ENCODE results near the gene FCSK.
"Not testable (repeated sequence)": the region's sequence is repeated elsewhere in the genome, so short reads cannot be mapped to it uniquely, and the experiment has no call there.

Gene FCSK

GRCh38 chr16:70524399-70524825 lies 70.0 kb downstream of the FCSK start:
- not testable (repeated sequence) for DNase-seq (ENCODE audit: low read depth)

DNA sequence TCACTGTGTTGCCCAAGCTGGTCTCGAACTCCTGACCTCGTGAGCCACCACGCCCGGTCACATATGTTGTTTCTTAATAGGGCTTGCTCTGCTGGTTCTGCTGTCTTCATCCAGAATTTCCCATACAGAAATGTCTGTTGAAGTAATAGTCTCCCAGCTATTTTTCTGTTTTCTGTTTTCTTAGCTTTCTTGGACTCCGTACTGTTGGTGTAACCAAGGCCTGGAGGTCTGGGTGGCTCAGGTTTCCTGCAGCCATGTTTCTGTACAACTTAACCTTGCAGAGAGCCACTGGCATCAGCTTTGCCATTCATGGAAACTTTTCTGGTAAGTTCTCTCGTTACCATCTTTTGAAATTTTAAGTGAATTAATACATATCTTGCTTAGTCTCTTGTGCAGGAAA lies 72.0 kb downstream of the FCSK start:
- DNase-seq (ENCODE audit: low read depth): peak; percentile 15

DNA sequence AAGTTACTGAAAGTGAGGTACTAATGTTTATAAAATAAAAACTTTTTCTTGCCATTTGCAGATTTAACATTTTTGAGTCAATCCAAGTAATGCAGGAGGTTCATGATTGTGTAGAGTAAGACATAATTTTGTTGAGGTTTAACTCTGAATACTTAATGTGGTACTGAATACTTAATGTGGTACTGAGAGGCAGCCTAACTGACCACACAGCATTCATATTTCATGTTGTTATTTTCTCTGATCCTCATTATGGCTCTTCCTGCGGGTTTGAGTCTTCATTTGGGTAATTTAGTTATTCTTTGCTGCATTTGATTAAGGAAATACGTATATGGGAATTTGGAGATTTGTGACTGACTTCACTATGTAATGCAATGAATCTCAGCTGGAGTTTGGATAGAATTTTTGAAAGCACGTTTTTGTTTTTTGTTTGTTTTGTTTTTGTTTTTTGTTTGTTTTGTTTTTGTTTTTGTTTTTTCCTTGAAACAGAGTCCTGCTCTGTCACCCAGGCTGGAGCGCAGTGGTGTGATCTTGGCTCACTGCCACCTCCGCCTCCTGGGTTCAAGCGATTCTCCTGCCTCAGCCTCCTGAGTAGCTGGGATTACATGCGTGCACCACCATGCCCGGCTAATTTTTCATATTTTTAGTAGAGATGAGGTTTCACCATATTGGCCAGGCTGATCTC lies 73.1 kb downstream of the FCSK start:
- DNase-seq (ENCODE audit: low read depth): no peak

- peak; percentile 69 for DNase-seq (ENCODE audit: low read depth)
These were observed 74.8 kb downstream of the FCSK start for GRCh38 chr16:70529051-70529777.

Measured in iris pigment epithelial cell (primary cell).